PC-3 (cell line): Measurements from ENCODE around the gene TRIM44. TPM values are rescaled to one million over a fixed set of nuclear protein-coding genes. Genes with fewer than 3 reads are reported as not detected.

Experiments used
- ATAC-seq: fragments of 200-7000 bp; cut with Tn5 transposase; 2 replicates; pipeline ENCODE4 v1.9.1; 2020; ENCODE audit warnings: mild to moderate bottlenecking, moderate library complexity
- BruUV-seq: library from RNA; stranded (reverse); fragments of 400-500 nt; replicated peaks from 2 replicates; lab custom pipeline; 2021; lab: Mats Ljungman, UMichigan
- CTCF ChIA-PET: fragments of 300-600 bp; sonication (Branson Sonifier 250); formaldehyde crosslinking; loops from one replicate; lab custom pipeline; 2022; ENCODE audit warnings: antibody characterized with exemption; lab: Charles Lee
- POLR2A ChIA-PET: fragments of 300-600 bp; sonication (Branson Sonifier 250); formaldehyde crosslinking; loops from one replicate; lab custom pipeline; 2022; ENCODE audit warnings: antibody characterized with exemption; ENCODE audit not compliant: unreplicated experiment; lab: Charles Lee
- DNase-seq: peaks from one replicate; pipeline ENCODE4 v3.0.0-alpha.2; 2015
- H2AFZ ChIP-seq: fragments of 300-600 bp; sonication (generic); 2 replicates; pipeline ENCODE4 v1.6.0; 2016; ENCODE audit warnings: antibody characterized with exemption, low read length
- H3F3A ChIP-seq: fragments of 300-600 bp; sonication (generic); one replicate; pipeline ENCODE4 v1.6.0; 2017; ENCODE audit warnings: antibody characterized with exemption, low read length, control low read depth, mild to moderate bottlenecking; ENCODE audit not compliant: unreplicated experiment
- H3K27ac ChIP-seq: fragments of 300-600 bp; sonication (generic); 2 replicates; pipeline ENCODE4 v1.5.1; 2016; ENCODE audit warnings: mild to moderate bottlenecking, low read length
- H3K27me3 ChIP-seq: fragments of 300-600 bp; sonication (generic); 2 replicates; pipeline ENCODE4 v1.6.1; 2016; ENCODE audit warnings: low read length, mixed read lengths
- H3K36me3 ChIP-seq: fragments of 300-600 bp; sonication (generic); 2 replicates; pipeline ENCODE4 v1.6.1; 2016; ENCODE audit warnings: low read depth, mixed run types, low read length, mixed read lengths
- H3K4me1 ChIP-seq: fragments of 300-600 bp; sonication (generic); 2 replicates; pipeline ENCODE4 v1.5.1; 2016; ENCODE audit warnings: low read length; ENCODE audit not compliant: insufficient read depth
- H3K4me2 ChIP-seq: fragments of 300-600 bp; sonication (generic); 2 replicates; pipeline ENCODE4 v1.6.0; 2016; ENCODE audit warnings: low read length
- H3K4me3 ChIP-seq: fragments of 300-600 bp; sonication (generic); 2 replicates; pipeline ENCODE4 v1.5.1; 2016; ENCODE audit warnings: mild to moderate bottlenecking, low read length, mixed read lengths
- H3K79me2 ChIP-seq: fragments of 300-600 bp; sonication (generic); 2 replicates; pipeline ENCODE4 v1.6.1; 2017; ENCODE audit warnings: low read length, mixed read lengths
- H3K9ac ChIP-seq: fragments of 300-600 bp; sonication (generic); 2 replicates; pipeline ENCODE4 v1.6.0; 2016; ENCODE audit warnings: mild to moderate bottlenecking, low read length
- H3K9me2 ChIP-seq: fragments of 300-600 bp; sonication (generic); replicated peaks from 2 replicates; pipeline ENCODE4 v1.6.1; 2016; ENCODE audit warnings: mixed run types, low read length, mixed read lengths
- H3K9me3 ChIP-seq: fragments of 300-600 bp; sonication (generic); 2 replicates; pipeline ENCODE4 v1.6.1; 2016; ENCODE audit warnings: low read length, mixed read lengths
- H4K20me1 ChIP-seq: fragments of 300-600 bp; sonication (generic); 2 replicates; pipeline ENCODE4 v1.6.1; 2016; ENCODE audit warnings: low read length, mixed read lengths
- CTCF ChIP-seq: fragments of 300-600 bp; sonication (generic); conservative IDR thresholded peaks from 2 replicates; pipeline ENCODE4 v1.5.1; 2017; ENCODE audit warnings: antibody characterized with exemption, low read depth, mild to moderate bottlenecking, low read length
- EZH2 ChIP-seq: fragments of 300-600 bp; sonication (generic); IDR thresholded peaks from one replicate; pipeline ENCODE4 v1.6.1; 2017; ENCODE audit warnings: antibody characterized with exemption, mild to moderate bottlenecking, low read length; ENCODE audit not compliant: unreplicated experiment
- EZH2phosphoT487 ChIP-seq: fragments of 300-600 bp; sonication (generic); IDR thresholded peaks from 2 replicates; pipeline ENCODE4 v1.6.1; 2018; ENCODE audit warnings: mild to moderate bottlenecking, antibody characterized with exemption, low read length, borderline replicate concordance
- intact Hi-C: fragments of 100-400 bp; cut with micrococcal nuclease; formaldehyde crosslinking; loops from 2 replicates; pipeline ENCODE4 v1.9.0; 2023
- total RNA-seq: library from RNA; depleted of rRNA; stranded (reverse); fragments of >200 nt; gene quantifications from 2 replicates; pipeline ENCODE4 v1.2.3, GENCODE V29; 2014

Gene TRIM44
- total RNA-seq, 1 experiment from 2014 or later, result 14.0 TPM

- H3K9me2 ChIP-seq, result no peaks in the 10 kb centered on the region
- H3K4me1 ChIP-seq, result 0 out of 2 replicates have a peak, but pooled peaks cover under 1% of the 10 kb centered on the region
- ChIA-PET CTCF (no interaction called here), POLR2A (no interaction called here)
- H3K4me2 ChIP-seq, result no peak overlapping the region
- H3K9me3 ChIP-seq, result no peaks in the 10 kb centered on the region
- H3K4me3 ChIP-seq, result no peak overlapping the region
- H3F3A ChIP-seq, result no peaks in the 10 kb centered on the region
- BruUV-seq, result no TSS peak
- no peaks in the 10 kb centered on the region for H3K79me2 ChIP-seq
- H3K9ac ChIP-seq, result no peak overlapping the region
- ATAC-seq (no peak), DNase-seq (no peak)
- no peak overlapping the region for H3K27ac ChIP-seq
- TF ChIP-seq CTCF (no peak), EZH2 (no peak), EZH2phosphoT487 (no peak)
- intact Hi-C loops, result no loop called here
- no peak overlapping the region for H2AFZ ChIP-seq
- H3K36me3 ChIP-seq, result no peaks in the 10 kb centered on the region
- H4K20me1 ChIP-seq, result no peaks in the 10 kb centered on the region
- no peaks in the 10 kb centered on the region for H3K27me3 ChIP-seq
These were observed 26.6 kb upstream of the TRIM44 start for GRCh38 chr11:35635933-35636332.

- Histone ChIP-seq H3K9me3 (no peaks in the 10 kb centered on the region), H3K36me3 (no peaks in the 10 kb centered on the region), H4K20me1 (no peaks in the 10 kb centered on the region), H3K4me3 (no peak overlapping the region), H3K27ac (no peak overlapping the region), H3K9ac (no peak overlapping the region), H3K4me1 (peaks cover 9% of the 10 kb centered on the region; the same call in 1 of the 2 replicates), H2AFZ (no peak overlapping the region), H3K4me2 (no peak overlapping the region), H3K9me2 (no peaks in the 10 kb centered on the region), H3F3A (no peaks in the 10 kb centered on the region), H3K27me3 (no peaks in the 10 kb centered on the region), H3K79me2 (no peaks in the 10 kb centered on the region)
- BruUV-seq, result no TSS peak
- POLR2A ChIA-PET, result no interaction called here
- no peak for TF ChIP-seq CTCF
- TF ChIP-seq EZH2phosphoT487, result no peak
- TF ChIP-seq EZH2, result no peak
- CTCF ChIA-PET, result no interaction called here
- intact Hi-C loops, result no loop called here
- ATAC-seq (no peak), DNase-seq (no peak)
These were observed 22.9 kb upstream of the TRIM44 start for GRCh38 chr11:35639591-35640179.

GRCh38 chr11:35641171-35641897 is 21.2 kb upstream of the TRIM44 start:
- no peaks in the 10 kb centered on the region for H3K9me3 ChIP-seq
- H3K79me2 ChIP-seq, result no peaks in the 10 kb centered on the region
- intact Hi-C loops, result no loop called here
- DNase-seq, result peak; percentile 37
- peaks cover 9% of the 10 kb centered on the region; the same call in 1 of the 2 replicates for H3K4me1 ChIP-seq
- ChIA-PET POLR2A (no interaction called here), CTCF (no interaction called here)
- no peaks in the 10 kb centered on the region for H4K20me1 ChIP-seq
- ATAC-seq, result peak; percentile 87
- no peaks in the 10 kb centered on the region for H3F3A ChIP-seq
- H2AFZ ChIP-seq, result peak overlapping the region; percentile 35; the same call in 1 of the 2 replicates
- no peaks in the 10 kb centered on the region for H3K9me2 ChIP-seq
- H3K4me3 ChIP-seq, result no peak overlapping the region
- H3K27ac ChIP-seq, result no peak overlapping the region
- no peak overlapping the region for H3K9ac ChIP-seq
- no peaks in the 10 kb centered on the region for H3K36me3 ChIP-seq
- H3K4me2 ChIP-seq, result peak overlapping the region; percentile 17; the same call in 1 of the 2 replicates
- no peaks in the 10 kb centered on the region for H3K27me3 ChIP-seq
- TF ChIP-seq CTCF, result no peak
- no peak for TF ChIP-seq EZH2phosphoT487
- TF ChIP-seq EZH2, result no peak
- BruUV-seq, result no TSS peak
